H1 (cell line): ENCODE results near the gene GRK6. TPM values are rescaled to one million over a fixed set of nuclear protein-coding genes. Genes with fewer than 3 reads are reported as not detected.

ENCODE experiments used
- BCL11A ChIP-seq, 2 experiments: IDR thresholded peaks; one replicate each; pipeline ENCODE4 v1.6.1; 2011; ENCODE audit warnings: low read depth in 2 of 2, low read length in 2 of 2, mild to moderate bottlenecking in 2 of 2
- KDM4A ChIP-seq: IDR thresholded peaks from one replicate; pipeline ENCODE4 v1.7.1; 2012; ENCODE audit warnings: low read depth, mild to moderate bottlenecking, moderate library complexity, low read length, inconsistent platforms; ENCODE audit not compliant: severe bottlenecking
- KDM5A ChIP-seq: fragments of 200-600 bp; IDR thresholded peaks from 2 replicates; pipeline ENCODE4 v1.7.1; 2012; ENCODE audit warnings: mild to moderate bottlenecking, low read length, inconsistent platforms, mixed read lengths
- NRF1 ChIP-seq: IDR thresholded peaks from 2 replicates; pipeline ENCODE4 v1.6.1; 2011; ENCODE audit warnings: mild to moderate bottlenecking, low read depth, low read length, improper control_type of control experiment
- RXRA ChIP-seq: IDR thresholded peaks from 2 replicates; pipeline ENCODE4 v1.6.1; 2011; ENCODE audit warnings: low read depth, mild to moderate bottlenecking, low read length, moderate library complexity; ENCODE audit not compliant: insufficient read depth
- SRF ChIP-seq: IDR thresholded peaks from 2 replicates; pipeline ENCODE4 v1.6.1; 2011; ENCODE audit warnings: mild to moderate bottlenecking, low read depth, low read length, moderate library complexity
- TEAD4 ChIP-seq: IDR thresholded peaks from 2 replicates; pipeline ENCODE4 v1.6.1; 2012; ENCODE audit warnings: low read depth, low read length, inconsistent platforms, mixed read lengths
- polyA plus RNA-seq, 7 experiments: library from polyadenylated mRNA; depleted of rRNA in 3 of 7; stranded (reverse) in 5 of 7; unstranded in 2 of 7; fragments of >200 nt in 5 of 7; fragments of 200-250 nt in 2 of 7; gene quantifications; 1 replicate in 5 of 7; 2 replicates in 1 of 7; 4 replicates in 1 of 7; pipeline versions ENCODE4 v1.2.1 to v1.2.3, GENCODE V29; 2011 to 2013; ENCODE audit warnings: missing spikeins in 2 of 7, mixed read lengths in 2 of 7
- total RNA-seq: library from RNA; stranded (reverse); fragmentation: NEBNext Ultra II Directional; extraction: Animal tissue kit (Norgen Biotek cat#: 25700); gene quantifications from 2 replicates; pipeline ENCODE4 v1.2.1, GENCODE V29; 2021
- TF ChIP-seq, protein P1 (sequence below): fragments of 300-600 bp; sonication (generic); IDR thresholded peaks from 2 replicates; pipeline ENCODE4 v1.7.1; 2012; ENCODE audit warnings: low read length, moderate library complexity, mild to moderate bottlenecking, inconsistent platforms; ENCODE audit not compliant: insufficient replicate concordance
- TF ChIP-seq, protein P2 (sequence below): IDR thresholded peaks from 2 replicates; pipeline ENCODE4 v1.6.1; 2011; ENCODE audit warnings: low read length, improper control_type of control experiment

The GRK6 gene
- total and polyA plus RNA-seq, 2 of the 8 experiments (the other 6 are each of a cell fraction or from before 2014, with no cell fraction given), result 31.8 to 57.8 TPM

DNA sequence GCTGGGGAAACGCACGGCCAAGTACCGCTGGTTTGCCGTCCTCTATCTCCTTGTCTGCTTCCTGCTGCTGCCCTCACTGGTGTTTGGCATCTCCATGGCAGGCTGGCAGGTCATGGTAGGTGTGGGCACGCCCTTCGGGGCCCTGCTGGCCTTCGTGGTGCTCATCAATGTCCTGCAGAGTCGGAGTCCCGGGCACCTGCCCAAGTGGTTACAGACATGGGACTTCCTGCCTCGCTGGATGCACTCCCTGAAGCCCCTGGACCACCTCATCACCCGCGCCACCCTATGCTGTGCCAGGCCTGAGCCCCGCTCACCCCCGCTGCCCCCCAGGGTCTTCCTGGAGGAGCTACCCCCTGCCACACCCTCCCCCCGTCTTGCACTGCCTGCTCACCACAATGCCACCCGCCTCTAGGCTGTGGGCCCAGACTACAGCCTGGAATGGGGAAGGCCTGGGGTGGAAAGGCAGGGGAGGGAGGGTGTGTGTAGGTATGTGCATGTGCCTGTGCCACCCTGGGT lies 28.5 kb upstream of the GRK6 start (continued):
- TF ChIP-seq, protein P1, sequence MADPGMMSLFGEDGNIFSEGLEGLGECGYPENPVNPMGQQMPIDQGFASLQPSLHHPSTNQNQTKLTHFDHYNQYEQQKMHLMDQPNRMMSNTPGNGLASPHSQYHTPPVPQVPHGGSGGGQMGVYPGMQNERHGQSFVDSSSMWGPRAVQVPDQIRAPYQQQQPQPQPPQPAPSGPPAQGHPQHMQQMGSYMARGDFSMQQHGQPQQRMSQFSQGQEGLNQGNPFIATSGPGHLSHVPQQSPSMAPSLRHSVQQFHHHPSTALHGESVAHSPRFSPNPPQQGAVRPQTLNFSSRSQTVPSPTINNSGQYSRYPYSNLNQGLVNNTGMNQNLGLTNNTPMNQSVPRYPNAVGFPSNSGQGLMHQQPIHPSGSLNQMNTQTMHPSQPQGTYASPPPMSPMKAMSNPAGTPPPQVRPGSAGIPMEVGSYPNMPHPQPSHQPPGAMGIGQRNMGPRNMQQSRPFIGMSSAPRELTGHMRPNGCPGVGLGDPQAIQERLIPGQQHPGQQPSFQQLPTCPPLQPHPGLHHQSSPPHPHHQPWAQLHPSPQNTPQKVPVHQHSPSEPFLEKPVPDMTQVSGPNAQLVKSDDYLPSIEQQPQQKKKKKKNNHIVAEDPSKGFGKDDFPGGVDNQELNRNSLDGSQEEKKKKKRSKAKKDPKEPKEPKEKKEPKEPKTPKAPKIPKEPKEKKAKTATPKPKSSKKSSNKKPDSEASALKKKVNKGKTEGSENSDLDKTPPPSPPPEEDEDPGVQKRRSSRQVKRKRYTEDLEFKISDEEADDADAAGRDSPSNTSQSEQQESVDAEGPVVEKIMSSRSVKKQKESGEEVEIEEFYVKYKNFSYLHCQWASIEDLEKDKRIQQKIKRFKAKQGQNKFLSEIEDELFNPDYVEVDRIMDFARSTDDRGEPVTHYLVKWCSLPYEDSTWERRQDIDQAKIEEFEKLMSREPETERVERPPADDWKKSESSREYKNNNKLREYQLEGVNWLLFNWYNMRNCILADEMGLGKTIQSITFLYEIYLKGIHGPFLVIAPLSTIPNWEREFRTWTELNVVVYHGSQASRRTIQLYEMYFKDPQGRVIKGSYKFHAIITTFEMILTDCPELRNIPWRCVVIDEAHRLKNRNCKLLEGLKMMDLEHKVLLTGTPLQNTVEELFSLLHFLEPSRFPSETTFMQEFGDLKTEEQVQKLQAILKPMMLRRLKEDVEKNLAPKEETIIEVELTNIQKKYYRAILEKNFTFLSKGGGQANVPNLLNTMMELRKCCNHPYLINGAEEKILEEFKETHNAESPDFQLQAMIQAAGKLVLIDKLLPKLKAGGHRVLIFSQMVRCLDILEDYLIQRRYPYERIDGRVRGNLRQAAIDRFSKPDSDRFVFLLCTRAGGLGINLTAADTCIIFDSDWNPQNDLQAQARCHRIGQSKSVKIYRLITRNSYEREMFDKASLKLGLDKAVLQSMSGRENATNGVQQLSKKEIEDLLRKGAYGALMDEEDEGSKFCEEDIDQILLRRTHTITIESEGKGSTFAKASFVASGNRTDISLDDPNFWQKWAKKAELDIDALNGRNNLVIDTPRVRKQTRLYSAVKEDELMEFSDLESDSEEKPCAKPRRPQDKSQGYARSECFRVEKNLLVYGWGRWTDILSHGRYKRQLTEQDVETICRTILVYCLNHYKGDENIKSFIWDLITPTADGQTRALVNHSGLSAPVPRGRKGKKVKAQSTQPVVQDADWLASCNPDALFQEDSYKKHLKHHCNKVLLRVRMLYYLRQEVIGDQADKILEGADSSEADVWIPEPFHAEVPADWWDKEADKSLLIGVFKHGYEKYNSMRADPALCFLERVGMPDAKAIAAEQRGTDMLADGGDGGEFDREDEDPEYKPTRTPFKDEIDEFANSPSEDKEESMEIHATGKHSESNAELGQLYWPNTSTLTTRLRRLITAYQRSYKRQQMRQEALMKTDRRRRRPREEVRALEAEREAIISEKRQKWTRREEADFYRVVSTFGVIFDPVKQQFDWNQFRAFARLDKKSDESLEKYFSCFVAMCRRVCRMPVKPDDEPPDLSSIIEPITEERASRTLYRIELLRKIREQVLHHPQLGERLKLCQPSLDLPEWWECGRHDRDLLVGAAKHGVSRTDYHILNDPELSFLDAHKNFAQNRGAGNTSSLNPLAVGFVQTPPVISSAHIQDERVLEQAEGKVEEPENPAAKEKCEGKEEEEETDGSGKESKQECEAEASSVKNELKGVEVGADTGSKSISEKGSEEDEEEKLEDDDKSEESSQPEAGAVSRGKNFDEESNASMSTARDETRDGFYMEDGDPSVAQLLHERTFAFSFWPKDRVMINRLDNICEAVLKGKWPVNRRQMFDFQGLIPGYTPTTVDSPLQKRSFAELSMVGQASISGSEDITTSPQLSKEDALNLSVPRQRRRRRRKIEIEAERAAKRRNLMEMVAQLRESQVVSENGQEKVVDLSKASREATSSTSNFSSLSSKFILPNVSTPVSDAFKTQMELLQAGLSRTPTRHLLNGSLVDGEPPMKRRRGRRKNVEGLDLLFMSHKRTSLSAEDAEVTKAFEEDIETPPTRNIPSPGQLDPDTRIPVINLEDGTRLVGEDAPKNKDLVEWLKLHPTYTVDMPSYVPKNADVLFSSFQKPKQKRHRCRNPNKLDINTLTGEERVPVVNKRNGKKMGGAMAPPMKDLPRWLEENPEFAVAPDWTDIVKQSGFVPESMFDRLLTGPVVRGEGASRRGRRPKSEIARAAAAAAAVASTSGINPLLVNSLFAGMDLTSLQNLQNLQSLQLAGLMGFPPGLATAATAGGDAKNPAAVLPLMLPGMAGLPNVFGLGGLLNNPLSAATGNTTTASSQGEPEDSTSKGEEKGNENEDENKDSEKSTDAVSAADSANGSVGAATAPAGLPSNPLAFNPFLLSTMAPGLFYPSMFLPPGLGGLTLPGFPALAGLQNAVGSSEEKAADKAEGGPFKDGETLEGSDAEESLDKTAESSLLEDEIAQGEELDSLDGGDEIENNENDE, result no peak
- TF ChIP-seq NRF1 (no peak), KDM4A (no peak), TEAD4 (no peak), RXRA (no peak), KDM5A (no peak), SRF (no peak), BCL11A (IDR thresholded peaks at IDR 0.05; ENCODE audit: low read depth in 2 of 2, low read length in 2 of 2) (no peak)
- TF ChIP-seq, protein P2, sequence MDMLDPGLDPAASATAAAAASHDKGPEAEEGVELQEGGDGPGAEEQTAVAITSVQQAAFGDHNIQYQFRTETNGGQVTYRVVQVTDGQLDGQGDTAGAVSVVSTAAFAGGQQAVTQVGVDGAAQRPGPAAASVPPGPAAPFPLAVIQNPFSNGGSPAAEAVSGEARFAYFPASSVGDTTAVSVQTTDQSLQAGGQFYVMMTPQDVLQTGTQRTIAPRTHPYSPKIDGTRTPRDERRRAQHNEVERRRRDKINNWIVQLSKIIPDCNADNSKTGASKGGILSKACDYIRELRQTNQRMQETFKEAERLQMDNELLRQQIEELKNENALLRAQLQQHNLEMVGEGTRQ, result no peak
- TF ChIP-seq, all 59 proteins: peak for 0
